ENCODE measurements around the gene TMEM40. TPM values are rescaled to one million over a fixed set of nuclear protein-coding genes. Genes with fewer than 3 reads are reported as not detected.

Gene TMEM40
- 0.08 TPM for polyA plus RNA-seq (2013, experiment 1 of 2)
- polyA plus RNA-seq (2013, experiment 2 of 2), result 0.03 TPM

GRCh38 chr3:12759097-12759679, at the start of gene TMEM40:
Gene TMEM40 (minus strand): TSS chr3:12759259. CDS start chr3:12749832, 9,427 bp downstream.
- Histone ChIP-seq H2BK12ac (ENCODE audit: low read length in 2 of 2) (peak within 1 kb of the TSS in 1 of 2 experiments; percentile 35), H2AK5ac (ENCODE audit: low read length, severe bottlenecking) (peak within 1 kb of the TSS; percentile 82), H3K9ac (ENCODE audit: low read length) (peak within 1 kb of the TSS; percentile 69), H2BK5ac (ENCODE audit: low read depth, low read length, poor library complexity, severe bottlenecking) (peak within 1 kb of the TSS; percentile 21), H4K91ac (ENCODE audit: low read length) (peak within 1 kb of the TSS; percentile 20), H3K4me3 (ENCODE audit: insufficient read depth in 1 of 2, low read depth in 1 of 2, low read length in 2 of 2) (no peak within 1 kb of the TSS), H2BK120ac (ENCODE audit: low read depth, low read length) (no peak within 1 kb of the TSS), H3K14ac (ENCODE audit: low read length in 2 of 2) (no peak within 1 kb of the TSS), H3K36me3 (ENCODE audit: control insufficient read depth in 1 of 2, insufficient read depth in 2 of 2, low read depth in 1 of 2, low read length in 2 of 2) (no peaks in the 10 kb centered on the region), H4K8ac (ENCODE audit: low read length) (peak within 1 kb of the TSS; percentile 55), H3K27ac (ENCODE audit: low read length, poor library complexity, severe bottlenecking) (peak within 1 kb of the TSS; percentile 63), H3K18ac (ENCODE audit: low read depth in 1 of 2, low read length in 2 of 2) (peak within 1 kb of the TSS; percentile 9 to 61), H3K4me2 (ENCODE audit: low read length, poor library complexity, severe bottlenecking) (no peak within 1 kb of the TSS), H2BK15ac (ENCODE audit: low read depth, poor library complexity, severe bottlenecking) (no peak within 1 kb of the TSS), H3K79me1 (replicated peaks; ENCODE audit: low read length, poor library complexity, severe bottlenecking) (no peaks in the 10 kb centered on the region), H3K4ac (ENCODE audit: low read depth in 1 of 2, low read length in 2 of 2) (no peak within 1 kb of the TSS), H3K23ac (ENCODE audit: low read length in 2 of 2) (no peak within 1 kb of the TSS), H3K27me3 (ENCODE audit: control insufficient read depth in 1 of 2, insufficient read depth in 1 of 2, low read length in 2 of 2) (peaks cover 0 to 21% of the 10 kb centered on the region in 2 experiments), H2AFZ (ENCODE audit: low read depth, low read length) (no peak within 1 kb of the TSS), H3K4me1 (ENCODE audit: control insufficient read depth, insufficient read depth, low read depth, low read length) (peaks cover 30% of the 10 kb centered on the region), H3K9me3 (ENCODE audit: control insufficient read depth, low read length) (no peaks in the 10 kb centered on the region)
- WGBS, result 88% methylated on average over 9 of the region's 10 CpGs
- no peak for DNase-seq

GRCh38 chr3:12808587-12808986, 49.5 kb upstream of the TMEM40 start:
- Histone ChIP-seq H2AK5ac (ENCODE audit: low read length, severe bottlenecking) (no peak overlapping the region), H3K4me2 (ENCODE audit: low read length, poor library complexity, severe bottlenecking) (no peak overlapping the region), H2BK15ac (ENCODE audit: low read depth, poor library complexity, severe bottlenecking) (no peak overlapping the region), H3K79me1 (replicated peaks; ENCODE audit: low read length, poor library complexity, severe bottlenecking) (no peaks in the 10 kb centered on the region), H3K36me3 (ENCODE audit: control insufficient read depth in 1 of 2, insufficient read depth in 2 of 2, low read depth in 1 of 2, low read length in 2 of 2) (peaks cover 0 to 32% of the 10 kb centered on the region in 2 experiments), H2BK120ac (ENCODE audit: low read depth, low read length) (no peak overlapping the region), H3K9me3 (ENCODE audit: control insufficient read depth, low read length) (no peaks in the 10 kb centered on the region), H3K4me3 (ENCODE audit: insufficient read depth in 1 of 2, low read depth in 1 of 2, low read length in 2 of 2) (no peak overlapping the region), H2BK12ac (ENCODE audit: low read length in 2 of 2) (no peak overlapping the region), H2AFZ (ENCODE audit: low read depth, low read length) (no peak overlapping the region), H3K18ac (ENCODE audit: low read depth in 1 of 2, low read length in 2 of 2) (no peak overlapping the region), H3K27me3 (ENCODE audit: control insufficient read depth in 1 of 2, insufficient read depth in 1 of 2, low read length in 2 of 2) (peaks cover 0 to 11% of the 10 kb centered on the region in 2 experiments), H3K9ac (ENCODE audit: low read length) (no peak overlapping the region), H4K91ac (ENCODE audit: low read length) (no peak overlapping the region), H2BK5ac (ENCODE audit: low read depth, low read length, poor library complexity, severe bottlenecking) (no peak overlapping the region), H3K14ac (ENCODE audit: low read length in 2 of 2) (no peak overlapping the region), H3K4me1 (ENCODE audit: control insufficient read depth, insufficient read depth, low read depth, low read length) (peaks cover 9% of the 10 kb centered on the region), H4K8ac (ENCODE audit: low read length) (no peak overlapping the region), H3K23ac (ENCODE audit: low read length in 2 of 2) (no peak overlapping the region), H3K27ac (ENCODE audit: low read length, poor library complexity, severe bottlenecking) (no peak overlapping the region), H3K4ac (ENCODE audit: low read depth in 1 of 2, low read length in 2 of 2) (no peak overlapping the region)
- WGBS, result 70% methylated on average over 2 of the region's 2 CpGs
- no peak for DNase-seq

DNA sequence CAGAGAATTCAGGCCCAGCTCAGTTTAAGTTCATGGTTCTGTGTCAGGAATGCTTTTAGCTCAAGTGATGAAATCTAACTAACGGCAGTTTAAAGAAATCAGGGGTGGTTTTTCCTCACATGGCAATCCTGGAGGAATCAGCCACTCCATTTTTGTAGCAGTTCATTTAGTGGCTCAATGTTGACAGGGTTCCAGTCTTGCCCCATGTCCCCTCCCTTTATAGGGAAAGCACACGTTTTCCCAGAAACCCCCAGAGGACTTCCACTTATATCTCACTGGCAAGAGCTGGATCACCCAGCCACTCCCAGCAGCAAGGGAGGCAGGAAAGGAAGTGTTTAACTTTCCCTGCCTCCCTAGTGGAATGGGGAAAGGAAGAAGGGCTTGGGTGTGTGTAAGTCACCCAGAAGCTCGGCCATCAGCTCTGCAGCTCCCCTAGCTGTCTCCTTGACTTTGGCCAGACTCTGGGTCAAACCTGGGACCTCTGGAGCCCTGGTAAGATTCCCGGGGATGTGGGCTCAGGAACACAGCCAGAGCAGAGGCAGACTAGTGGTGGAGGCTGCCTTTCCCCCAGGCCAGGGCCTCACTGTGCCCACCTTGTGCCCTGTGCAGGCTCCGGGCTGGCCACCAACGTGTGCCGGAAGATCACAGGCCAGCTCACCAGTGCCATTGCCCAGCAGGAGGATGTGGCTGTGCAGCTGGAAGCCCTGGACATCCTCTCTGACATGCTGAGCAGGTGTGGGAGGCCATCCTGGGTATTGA, 48.7 kb upstream of the TMEM40 start:
- H3K4me3 ChIP-seq (ENCODE audit: insufficient read depth in 1 of 2, low read depth in 1 of 2, low read length in 2 of 2), result no peak overlapping the region
- H3K79me1 ChIP-seq (replicated peaks; ENCODE audit: low read length, poor library complexity, severe bottlenecking), result no peaks in the 10 kb centered on the region
- H2BK12ac ChIP-seq (ENCODE audit: low read length in 2 of 2), result no peak overlapping the region
- no peak overlapping the region for H2BK5ac ChIP-seq (ENCODE audit: low read depth, low read length, poor library complexity, severe bottlenecking)
- H3K4me1 ChIP-seq (ENCODE audit: control insufficient read depth, insufficient read depth, low read depth, low read length), result peaks cover 9% of the 10 kb centered on the region
- H3K36me3 ChIP-seq (ENCODE audit: control insufficient read depth in 1 of 2, insufficient read depth in 2 of 2, low read depth in 1 of 2, low read length in 2 of 2), result peaks cover 0 to 30% of the 10 kb centered on the region in 2 experiments
- no peak for DNase-seq
- no peak overlapping the region for H2AFZ ChIP-seq (ENCODE audit: low read depth, low read length)
- H3K4ac ChIP-seq (ENCODE audit: low read depth in 1 of 2, low read length in 2 of 2), result no peak overlapping the region
- H3K27me3 ChIP-seq (ENCODE audit: control insufficient read depth in 1 of 2, insufficient read depth in 1 of 2, low read length in 2 of 2), result peaks cover 0 to 11% of the 10 kb centered on the region in 2 experiments
- H2BK15ac ChIP-seq (ENCODE audit: low read depth, poor library complexity, severe bottlenecking), result no peak overlapping the region
- WGBS, result 78% methylated on average over 7 of the region's 7 CpGs
- no peak overlapping the region for H4K8ac ChIP-seq (ENCODE audit: low read length)
- H2AK5ac ChIP-seq (ENCODE audit: low read length, severe bottlenecking), result no peak overlapping the region
- H3K9me3 ChIP-seq (ENCODE audit: control insufficient read depth, low read length), result no peaks in the 10 kb centered on the region
- no peak overlapping the region for H3K23ac ChIP-seq (ENCODE audit: low read length in 2 of 2)
- H3K14ac ChIP-seq (ENCODE audit: low read length in 2 of 2), result no peak overlapping the region
- H3K18ac ChIP-seq (ENCODE audit: low read depth in 1 of 2, low read length in 2 of 2), result no peak overlapping the region
- H3K27ac ChIP-seq (ENCODE audit: low read length, poor library complexity, severe bottlenecking), result no peak overlapping the region
- H3K9ac ChIP-seq (ENCODE audit: low read length), result no peak overlapping the region
- no peak overlapping the region for H4K91ac ChIP-seq (ENCODE audit: low read length)
- no peak overlapping the region for H2BK120ac ChIP-seq (ENCODE audit: low read depth, low read length)
- no peak overlapping the region for H3K4me2 ChIP-seq (ENCODE audit: low read length, poor library complexity, severe bottlenecking)

DNA sequence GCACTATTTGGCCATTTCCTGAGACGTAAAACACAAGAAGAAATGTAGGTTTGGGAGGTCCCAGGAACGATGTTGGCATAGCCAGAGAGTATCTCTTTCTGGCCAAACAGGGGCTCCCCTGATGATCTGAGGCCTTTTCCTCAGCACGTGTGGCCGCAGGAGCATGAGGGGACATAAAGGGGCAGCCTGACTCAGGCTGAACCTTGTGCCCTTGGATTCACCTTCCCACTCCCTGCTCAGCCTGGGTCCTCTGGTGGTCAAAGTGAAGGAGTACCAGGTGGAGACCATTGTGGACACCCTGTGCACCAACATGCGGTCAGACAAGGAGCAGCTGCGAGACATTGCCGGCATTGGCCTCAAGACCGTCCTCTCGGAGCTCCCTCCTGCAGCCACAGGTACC, 48.0 kb upstream of the TMEM40 start:
- H3K79me1 ChIP-seq (replicated peaks; ENCODE audit: low read length, poor library complexity, severe bottlenecking), result no peaks in the 10 kb centered on the region
- H3K4ac ChIP-seq (ENCODE audit: low read depth in 1 of 2, low read length in 2 of 2), result no peak overlapping the region
- peaks cover 0 to 11% of the 10 kb centered on the region in 2 experiments for H3K27me3 ChIP-seq (ENCODE audit: control insufficient read depth in 1 of 2, insufficient read depth in 1 of 2, low read length in 2 of 2)
- peaks cover 9% of the 10 kb centered on the region for H3K4me1 ChIP-seq (ENCODE audit: control insufficient read depth, insufficient read depth, low read depth, low read length)
- H3K18ac ChIP-seq (ENCODE audit: low read depth in 1 of 2, low read length in 2 of 2), result no peak overlapping the region
- no peak overlapping the region for H3K4me2 ChIP-seq (ENCODE audit: low read length, poor library complexity, severe bottlenecking)
- H3K27ac ChIP-seq (ENCODE audit: low read length, poor library complexity, severe bottlenecking), result no peak overlapping the region
- 96% methylated on average over 9 of the region's 9 CpGs for WGBS
- H2BK120ac ChIP-seq (ENCODE audit: low read depth, low read length), result no peak overlapping the region
- no peak for DNase-seq
- no peak overlapping the region for H3K23ac ChIP-seq (ENCODE audit: low read length in 2 of 2)
- H4K91ac ChIP-seq (ENCODE audit: low read length), result no peak overlapping the region
- H2BK15ac ChIP-seq (ENCODE audit: low read depth, poor library complexity, severe bottlenecking), result no peak overlapping the region
- H3K14ac ChIP-seq (ENCODE audit: low read length in 2 of 2), result no peak overlapping the region
- peaks cover 0 to 29% of the 10 kb centered on the region in 2 experiments for H3K36me3 ChIP-seq (ENCODE audit: control insufficient read depth in 1 of 2, insufficient read depth in 2 of 2, low read depth in 1 of 2, low read length in 2 of 2)
- no peaks in the 10 kb centered on the region for H3K9me3 ChIP-seq (ENCODE audit: control insufficient read depth, low read length)
- no peak overlapping the region for H3K9ac ChIP-seq (ENCODE audit: low read length)
- H3K4me3 ChIP-seq (ENCODE audit: insufficient read depth in 1 of 2, low read depth in 1 of 2, low read length in 2 of 2), result no peak overlapping the region
- no peak overlapping the region for H2BK12ac ChIP-seq (ENCODE audit: low read length in 2 of 2)
- no peak overlapping the region for H2BK5ac ChIP-seq (ENCODE audit: low read depth, low read length, poor library complexity, severe bottlenecking)
- no peak overlapping the region for H2AFZ ChIP-seq (ENCODE audit: low read depth, low read length)
- no peak overlapping the region for H2AK5ac ChIP-seq (ENCODE audit: low read length, severe bottlenecking)
- H4K8ac ChIP-seq (ENCODE audit: low read length), result no peak overlapping the region
